HG03521 (cell line): ENCODE measurements around the gene TMEM239.
"Not testable (repeated sequence)": the region's sequence is repeated elsewhere in the genome, so short reads cannot be mapped to it uniquely, and the experiment has no call there.

Experiments used
- ATAC-seq: cut with Tn5 transposase; IDR thresholded peaks from one replicate; pipeline ENCODE4 v1.9.1; 2021; ENCODE audit warnings: mild to moderate bottlenecking, moderate library complexity; ENCODE audit not compliant: unreplicated experiment

Gene TMEM239

GRCh38 chr20:2820084-2820895, 4.1 kb downstream of the TMEM239 start:
- ATAC-seq, result no peak

- no peak for ATAC-seq
Observed at GRCh38 chr20:2820896-2821869, 5.0 kb downstream of the TMEM239 start.

DNA sequence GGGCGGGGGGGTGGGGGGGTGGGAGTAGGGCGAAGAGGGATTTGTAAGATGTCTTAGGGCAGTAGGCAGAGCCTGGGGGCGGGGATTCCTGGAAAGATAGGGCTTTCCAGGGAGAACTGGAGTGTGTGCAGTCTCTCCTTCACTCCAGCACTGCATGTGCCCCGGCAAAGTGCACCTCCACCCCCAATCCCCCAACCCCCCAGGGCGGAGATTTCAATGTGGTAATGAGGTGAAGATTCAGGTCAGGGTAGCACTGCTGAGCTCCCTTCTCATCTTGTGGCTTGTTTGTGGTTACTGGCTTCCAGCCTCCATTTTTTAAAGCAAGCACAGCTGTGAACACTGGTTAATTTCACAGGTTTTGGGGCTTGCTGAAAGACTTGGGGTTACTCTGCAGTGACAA, 5.9 kb downstream of the TMEM239 start:
- no peak for ATAC-seq

GRCh38 chr20:2825761-2826160, 9.6 kb downstream of the TMEM239 start:
- no peak for ATAC-seq

DNA sequence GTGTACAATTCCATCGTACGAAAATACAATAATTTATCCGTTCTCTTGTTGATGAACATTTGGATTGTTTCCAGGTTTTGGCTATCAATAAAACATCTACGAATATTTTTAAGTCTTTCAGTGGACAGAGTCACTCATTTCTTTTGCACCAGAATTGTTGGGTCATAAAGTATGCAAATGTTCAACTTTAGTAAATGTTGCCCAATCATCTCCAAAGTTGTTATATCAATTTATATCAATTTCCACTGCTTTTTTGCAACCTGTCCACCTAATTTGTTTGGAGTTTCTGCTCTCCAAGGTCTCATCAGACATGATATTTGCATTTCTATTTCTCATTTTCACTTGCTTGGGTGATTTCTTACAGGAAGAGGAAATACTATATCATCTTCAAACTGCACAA, 10.5 kb downstream of the TMEM239 start:
- ATAC-seq, result no peak

- ATAC-seq, result no peak
Observed at GRCh38 chr20:2829376-2829775, 13.2 kb downstream of the TMEM239 start.

GRCh38 chr20:2831206-2831605, 15.0 kb downstream of the TMEM239 start:
- not testable (repeated sequence) for ATAC-seq

DNA sequence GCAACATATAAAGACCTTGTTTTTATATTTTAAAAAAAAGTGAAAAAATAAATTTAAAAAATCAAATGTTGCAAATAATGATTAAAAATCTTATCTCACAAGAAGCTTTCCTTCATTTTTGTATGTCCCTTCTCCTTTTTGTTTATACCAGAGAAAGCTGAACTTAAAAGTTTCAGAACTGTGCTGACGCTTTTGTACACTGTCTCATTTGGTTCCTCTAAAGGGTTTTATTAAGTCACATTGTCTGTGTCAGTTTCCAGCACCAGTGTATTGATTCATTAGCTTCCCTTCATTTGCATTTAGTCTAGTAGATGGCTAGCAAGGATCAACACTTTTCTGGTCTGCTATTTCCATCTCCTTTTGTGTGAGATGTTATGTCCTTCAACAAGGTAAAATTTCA, 17.6 kb downstream of the TMEM239 start:
- ATAC-seq, result no peak

- ATAC-seq, result no peak
Observed at GRCh38 chr20:2834401-2835110, 18.4 kb downstream of the TMEM239 start.

GRCh38 chr20:2835331-2835796, 19.2 kb downstream of the TMEM239 start:
- no peak for ATAC-seq

DNA sequence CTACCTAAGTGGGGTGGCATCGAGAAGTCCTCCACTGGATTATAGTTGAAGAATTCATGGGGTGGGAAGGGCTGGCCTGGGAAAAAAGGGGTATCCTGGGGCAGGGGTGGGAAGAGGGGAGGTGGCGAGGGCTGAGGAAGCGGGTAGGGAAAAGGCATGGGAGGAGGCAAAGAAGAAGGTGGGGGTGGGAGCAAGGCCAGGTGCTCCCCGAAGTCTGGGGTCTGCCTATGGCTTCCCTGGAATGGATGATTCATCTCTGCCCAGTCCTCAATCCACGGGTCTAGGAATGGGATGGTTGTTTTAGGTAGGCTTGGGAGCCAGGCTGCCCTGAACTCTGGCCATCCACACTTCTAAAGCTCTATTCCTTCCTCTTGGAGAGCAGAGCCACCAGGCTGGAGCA, 19.9 kb downstream of the TMEM239 start:
- no peak for ATAC-seq

DNA sequence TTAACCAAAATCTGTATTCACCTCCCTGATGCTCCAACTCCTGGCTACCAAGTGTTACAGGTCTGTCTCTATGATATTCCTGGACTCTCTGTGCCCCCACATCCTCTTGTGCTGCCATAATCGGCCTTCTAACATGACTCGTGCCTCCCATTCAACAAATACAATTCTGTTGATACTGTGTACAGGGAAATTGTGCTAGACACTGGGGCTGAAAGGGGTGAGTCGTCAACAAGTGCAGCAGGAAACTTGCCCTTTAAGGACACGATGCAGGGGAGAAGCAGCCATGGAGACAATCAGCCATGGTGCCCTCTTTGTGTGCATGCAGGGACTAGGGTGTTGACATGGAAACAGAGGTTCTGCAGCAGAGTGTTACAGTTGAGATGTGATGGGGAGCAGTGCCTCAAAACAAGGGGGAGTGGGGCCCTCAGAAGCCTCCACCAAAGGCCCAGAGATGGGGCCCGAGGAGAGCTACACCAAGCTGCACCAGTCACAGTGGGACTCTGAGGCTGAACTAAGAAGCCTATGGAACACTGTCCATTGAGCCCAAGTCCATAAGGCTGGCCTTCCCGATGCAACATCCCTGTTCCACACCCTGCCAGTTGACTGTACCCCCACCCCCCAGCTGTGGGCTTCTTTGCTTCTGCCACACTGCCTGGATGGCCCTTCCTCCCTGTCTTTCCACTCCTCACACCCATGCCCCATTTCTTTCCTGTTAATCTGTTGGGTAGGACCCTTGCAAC, 21.2 kb downstream of the TMEM239 start:
- ATAC-seq, result no peak

DNA sequence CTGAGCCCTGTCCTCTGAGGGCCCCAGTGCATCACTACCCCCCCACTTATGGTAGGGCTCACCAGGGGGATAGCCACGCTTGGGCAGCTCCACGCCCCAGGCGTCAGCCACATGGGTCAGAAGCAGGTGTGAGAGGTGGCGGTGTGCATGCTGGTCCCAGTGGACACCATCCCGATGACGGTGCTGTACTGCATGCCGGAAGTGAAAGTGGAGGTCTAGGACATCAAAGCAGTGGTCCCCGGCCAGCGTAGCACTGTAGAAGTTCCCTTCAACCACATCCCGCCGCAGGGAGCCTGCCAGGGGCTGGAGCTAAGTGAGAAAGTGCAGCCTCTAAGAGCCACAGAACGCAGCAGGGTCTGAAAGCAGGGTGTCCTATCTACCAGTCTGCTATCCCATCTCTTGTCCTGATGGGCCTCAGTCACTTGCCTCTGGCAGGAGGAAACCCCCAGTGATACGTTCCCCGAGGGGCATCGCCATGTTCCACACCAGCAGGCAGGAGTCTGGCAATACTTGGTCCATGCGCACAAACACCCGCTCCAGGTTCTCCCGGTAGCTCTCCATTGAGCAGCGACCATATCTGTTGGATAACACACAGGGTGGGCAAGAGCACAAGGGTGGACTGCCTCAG, 22.1 kb downstream of the TMEM239 start:
- ATAC-seq, result no peak

- no peak for ATAC-seq
Observed at GRCh38 chr20:2838847-2839671, 22.9 kb downstream of the TMEM239 start.

DNA sequence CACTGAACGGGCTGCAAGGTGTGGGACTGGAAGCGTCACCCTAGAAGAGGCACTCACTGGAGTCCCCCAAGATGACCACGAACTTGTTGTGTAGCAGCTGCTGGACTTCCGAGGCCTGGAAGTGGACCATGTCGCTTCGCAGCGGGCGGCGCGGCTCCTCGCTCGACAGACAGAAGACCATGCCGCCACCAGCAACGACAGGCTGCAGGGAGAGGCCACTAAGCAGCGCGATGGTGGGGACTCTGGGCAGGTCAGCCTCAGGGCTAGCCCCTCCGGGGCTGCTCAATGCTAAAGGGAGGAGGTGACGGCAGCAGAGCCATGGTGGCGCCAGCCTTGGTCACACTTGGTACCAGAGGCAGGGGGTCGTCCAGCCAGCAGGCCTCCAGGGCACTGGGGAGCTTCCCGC, 23.6 kb downstream of the TMEM239 start:
- no peak for ATAC-seq

GRCh38 chr20:2840138-2840966, 24.2 kb downstream of the TMEM239 start, which contains the start of the genes PCED1A and VPS16:
Gene PCED1A, minus strand, starts transcription at chr20:2840655. Its CDS starts 743 bp downstream, at chr20:2839912.
Gene VPS16, plus strand, starts transcription at chr20:2840745. Its CDS starts 30 bp downstream, at chr20:2840775.
- peak; percentile 94 for ATAC-seq

DNA sequence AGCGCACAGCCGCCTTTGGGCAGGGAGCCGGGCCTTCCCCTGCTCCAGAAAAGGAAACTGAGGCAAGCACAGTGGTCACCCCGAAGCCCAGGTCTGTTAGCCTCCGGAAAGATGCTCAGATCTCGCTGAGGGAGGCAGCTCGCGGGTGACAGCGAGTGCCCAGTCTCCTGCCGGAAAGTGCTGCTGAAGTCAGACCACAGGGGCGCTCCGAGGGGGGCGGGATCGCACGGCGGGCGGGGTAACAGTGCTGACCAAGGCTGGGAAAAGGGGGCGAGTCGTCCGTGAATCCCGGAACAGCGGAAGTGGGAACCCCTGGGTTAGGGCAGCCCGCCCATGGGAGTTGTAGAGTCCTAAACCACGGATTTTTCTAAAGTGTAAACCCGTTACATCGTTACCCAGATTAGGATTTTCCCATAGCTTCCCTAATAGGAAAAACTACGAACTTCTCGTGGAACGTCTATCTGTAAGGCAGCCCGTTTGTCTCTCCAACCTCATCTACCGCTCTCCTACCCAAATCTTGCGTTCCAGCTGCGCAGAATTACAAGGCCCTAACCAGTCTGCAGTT, 24.9 kb downstream of the TMEM239 start:
- ATAC-seq, result peak; percentile 21

GRCh38 chr20:2845607-2846006, 29.4 kb downstream of the TMEM239 start:
- no peak for ATAC-seq
